RPMI7951 (cell line): ENCODE measurements around the gene MYRFL. TPM values are rescaled to one million over a fixed set of nuclear protein-coding genes. Genes with fewer than 3 reads are reported as not detected.
"Not testable (repeated sequence)": the region's sequence is repeated elsewhere in the genome, so short reads cannot be mapped to it uniquely, and the experiment has no call there.

Experiments used
- DNase-seq: peaks from one replicate; pipeline ENCODE4 v3.0.0-alpha.2; 2012; ENCODE audit warnings: low read depth
- total RNA-seq: library from RNA; depleted of rRNA; stranded (reverse); fragments of >200 nt; shearing (Covaris generic); gene quantifications from 2 replicates; pipeline ENCODE4 v1.2.3, GENCODE V29; 2014; rRNA removed

Gene MYRFL
- not detected in 2 replicates for total RNA-seq

- no peak for DNase-seq
Observed at GRCh38 chr12:69824966-69825560, at the start of gene MYRFL. Gene MYRFL, plus strand, starts transcription at chr12:69825227. Its CDS starts 291 bp downstream, at chr12:69825518.

DNA sequence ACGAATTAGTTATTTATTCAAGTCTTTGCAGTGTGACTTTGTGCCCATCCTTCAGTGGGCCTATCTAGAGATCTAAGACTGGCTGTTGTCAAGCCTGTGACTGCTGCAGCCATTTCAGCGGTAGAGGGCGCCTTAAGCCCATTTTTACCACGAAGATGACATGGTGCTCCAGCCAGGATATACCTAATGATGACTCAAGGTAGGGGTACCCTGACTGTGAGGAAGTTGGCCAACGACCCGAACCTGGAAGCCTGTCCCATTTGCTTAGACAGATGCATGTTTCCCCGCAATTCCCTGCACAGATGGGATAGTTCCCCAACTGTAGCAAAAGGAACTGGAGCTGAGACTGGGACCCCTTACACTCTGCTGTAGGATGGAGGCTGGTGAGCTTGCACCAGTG is 45.1 kb upstream of the MYRFL start:
- peak; percentile 63 for DNase-seq

- no peak for DNase-seq
Observed at GRCh38 chr12:69783365-69783764, 41.7 kb upstream of the MYRFL start.

GRCh38 chr12:69789351-69789750 is 35.7 kb upstream of the MYRFL start:
- DNase-seq, result no peak

- DNase-seq, result no peak
Observed at GRCh38 chr12:69792533-69792932, 32.5 kb upstream of the MYRFL start.

- not testable (repeated sequence) for DNase-seq
Observed at GRCh38 chr12:69807101-69807897, 17.7 kb upstream of the MYRFL start.

DNA sequence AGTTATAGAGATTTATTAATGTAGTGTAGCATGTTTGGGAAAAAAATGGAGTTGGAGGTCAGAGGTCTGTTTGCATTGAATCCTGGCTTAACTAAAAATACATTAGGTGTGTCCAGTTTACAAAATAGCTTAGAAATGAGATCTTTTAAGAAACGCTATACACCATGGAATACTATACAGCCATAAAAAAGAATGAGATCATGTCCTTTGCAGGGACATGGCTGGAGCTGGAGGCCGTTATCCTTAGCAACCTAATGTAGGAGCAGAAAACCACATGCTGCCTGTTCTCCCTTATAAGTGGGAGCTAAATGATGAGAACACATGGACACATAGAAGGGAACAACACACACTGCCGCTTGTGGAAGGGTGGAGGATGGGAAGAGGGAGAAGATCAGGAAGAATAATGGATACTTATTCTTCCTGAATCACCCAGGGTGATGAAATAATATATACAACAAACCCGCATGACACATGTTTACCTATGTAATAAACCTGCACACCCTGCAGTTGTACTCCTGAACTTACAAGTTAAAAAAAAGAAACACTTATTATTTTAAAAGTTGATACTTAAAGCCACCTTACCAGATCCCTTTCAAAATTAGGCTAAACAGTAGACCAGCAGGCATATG is 14.0 kb upstream of the MYRFL start:
- DNase-seq, result no peak

DNA sequence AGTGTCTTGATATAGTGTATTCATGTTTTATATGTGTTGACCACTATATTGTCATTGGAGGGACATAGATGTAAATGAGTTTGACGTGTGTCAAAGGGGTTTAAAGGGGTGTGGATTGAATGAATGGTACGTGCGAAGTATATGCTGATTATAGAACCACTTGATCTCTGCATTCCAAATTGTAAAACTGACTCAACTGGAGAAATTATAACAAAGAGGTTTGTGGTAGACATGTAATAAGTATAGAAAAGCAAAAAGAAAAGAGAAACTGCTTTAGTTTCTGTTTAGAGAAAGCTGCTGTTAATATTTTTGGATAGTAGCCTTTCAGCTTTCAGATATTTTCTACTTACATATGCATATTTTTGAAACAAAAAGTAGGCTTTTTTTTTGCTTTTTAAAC is 8.9 kb upstream of the MYRFL start:
- no peak for DNase-seq

DNA sequence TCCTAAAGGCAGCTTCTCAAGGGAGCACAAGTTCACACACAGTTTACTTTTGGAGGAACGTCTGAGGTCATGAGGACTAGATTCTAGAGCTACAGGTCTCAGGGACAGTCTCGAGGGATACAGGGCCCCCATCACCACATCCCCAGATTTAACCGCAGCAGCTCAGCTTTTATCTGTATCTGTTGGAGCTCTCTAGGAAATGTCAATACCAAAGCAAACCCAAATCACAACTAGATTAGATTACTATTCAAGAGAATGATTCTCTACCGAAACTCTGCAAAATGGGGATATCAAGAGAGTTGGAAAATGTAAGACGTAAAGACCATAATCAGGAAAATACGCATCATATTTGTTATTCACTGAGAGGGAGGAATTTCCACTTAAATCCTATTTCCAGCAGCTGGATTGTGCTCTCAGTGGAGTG is 4.0 kb upstream of the MYRFL start:
- DNase-seq, result no peak

DNA sequence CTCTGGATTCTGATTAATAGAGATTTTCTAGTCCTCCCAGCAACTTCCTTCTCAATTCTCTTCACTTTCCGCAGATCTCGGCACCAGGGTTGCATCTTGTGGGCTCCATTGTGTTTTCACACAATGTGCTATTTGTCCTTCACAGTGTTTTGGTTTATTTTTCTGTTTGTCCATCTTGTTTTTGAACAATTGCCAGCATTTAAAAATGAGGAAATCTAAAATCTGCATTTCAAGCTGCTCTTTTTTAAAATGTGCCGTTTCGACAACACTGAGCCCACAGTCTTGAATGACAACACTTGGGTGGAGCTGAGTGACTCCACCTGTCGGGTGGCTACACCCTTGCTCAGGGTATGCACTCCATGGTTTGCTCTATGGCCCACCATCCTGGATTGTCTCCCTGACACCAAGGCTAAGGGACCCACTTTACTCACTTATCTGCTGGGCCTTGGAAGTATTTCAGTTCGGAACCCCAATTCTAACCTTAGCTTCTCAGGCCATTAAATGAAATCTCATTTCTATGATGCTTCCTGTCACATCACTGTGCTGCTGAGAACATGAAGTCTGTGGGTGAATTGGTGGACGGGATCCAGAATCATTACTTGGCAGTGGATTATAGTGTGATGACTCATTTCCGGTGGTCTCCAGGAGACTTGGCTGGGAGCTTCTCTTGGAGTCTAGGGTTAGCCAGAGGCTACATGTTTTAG is 3.4 kb upstream of the MYRFL start:
- DNase-seq, result peak; percentile 78

GRCh38 chr12:69822201-69822860 is 2.7 kb upstream of the MYRFL start:
- no peak for DNase-seq

DNA sequence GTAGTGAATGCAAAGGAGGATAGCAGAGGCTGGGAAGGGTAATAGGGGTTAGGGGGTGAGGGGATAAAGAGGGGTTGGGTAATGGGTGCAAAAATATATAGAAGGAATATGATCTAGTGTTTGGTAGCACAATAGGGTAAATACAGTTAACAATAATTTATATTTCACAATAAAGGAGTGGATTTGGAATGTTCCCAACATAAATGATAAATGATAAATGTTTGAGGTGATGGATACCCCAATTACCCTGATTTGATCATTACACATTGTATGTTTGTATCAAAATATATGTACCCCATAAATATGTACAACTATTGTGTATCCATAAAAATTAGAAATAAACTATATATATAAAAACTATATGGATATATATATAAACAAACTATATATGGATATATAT is 999 bp upstream of the MYRFL start:
- no peak for DNase-seq

- DNase-seq, result no peak
Observed at GRCh38 chr12:69828897-69829296, 3.9 kb downstream of the MYRFL start.

DNA sequence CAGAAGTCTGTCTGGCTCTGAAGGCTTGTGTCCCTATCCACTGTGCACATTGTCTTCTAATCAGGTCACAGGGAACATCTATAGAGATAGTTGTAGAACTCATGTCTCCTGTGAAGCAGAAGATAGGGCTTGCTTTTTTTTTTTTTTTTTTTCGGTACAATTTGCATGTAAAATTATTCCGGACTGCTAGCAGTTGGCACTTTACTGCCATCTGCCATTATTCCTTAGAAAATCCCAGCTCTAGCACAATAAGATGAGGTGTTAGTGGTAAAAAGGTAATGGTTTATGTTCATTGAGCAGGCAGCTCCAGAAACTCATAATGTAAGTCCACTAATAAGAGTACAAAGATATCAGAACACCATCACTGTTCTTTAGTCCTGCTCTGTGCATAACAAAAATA is 8.7 kb downstream of the MYRFL start:
- no peak for DNase-seq

DNA sequence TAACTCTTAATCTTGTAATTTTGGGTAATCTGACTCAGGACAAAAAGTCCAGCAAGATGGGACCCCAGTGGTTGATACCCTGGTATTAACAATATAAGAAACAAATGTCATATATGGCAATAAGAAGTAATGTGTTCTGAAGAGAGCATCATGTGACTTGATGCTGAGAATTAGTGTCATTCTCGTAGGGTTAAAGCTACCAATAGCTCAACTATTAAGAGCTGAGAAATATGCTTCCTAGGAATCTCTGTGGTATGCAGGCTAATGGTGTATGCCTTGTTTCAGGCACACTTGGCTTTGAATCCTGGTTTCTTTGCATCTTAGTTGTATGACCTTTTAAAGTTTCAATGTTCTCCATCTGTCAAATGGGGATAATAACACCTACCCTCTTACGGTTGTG is 9.1 kb downstream of the MYRFL start:
- no peak for DNase-seq

GRCh38 chr12:69834576-69834975 is 9.5 kb downstream of the MYRFL start:
- no peak for DNase-seq

DNA sequence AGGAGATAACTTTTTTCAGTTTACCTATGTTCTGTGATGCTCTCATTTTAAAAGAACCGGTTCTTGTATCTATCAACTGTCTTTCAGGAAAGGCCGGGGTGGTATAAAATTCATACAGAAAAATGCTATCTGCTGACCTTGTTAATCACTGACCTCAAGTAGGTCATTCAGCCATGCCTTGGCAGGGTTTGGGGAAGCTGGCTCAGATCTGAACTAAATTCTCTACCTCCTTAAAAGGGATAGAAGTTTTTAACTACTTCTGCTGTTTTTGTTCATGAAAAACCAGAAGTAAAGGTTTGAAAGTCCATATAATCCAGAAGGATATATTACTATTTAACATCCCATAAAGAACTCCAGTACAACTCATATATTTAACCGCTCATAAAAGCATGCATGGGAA is 10.1 kb downstream of the MYRFL start:
- no peak for DNase-seq

DNA sequence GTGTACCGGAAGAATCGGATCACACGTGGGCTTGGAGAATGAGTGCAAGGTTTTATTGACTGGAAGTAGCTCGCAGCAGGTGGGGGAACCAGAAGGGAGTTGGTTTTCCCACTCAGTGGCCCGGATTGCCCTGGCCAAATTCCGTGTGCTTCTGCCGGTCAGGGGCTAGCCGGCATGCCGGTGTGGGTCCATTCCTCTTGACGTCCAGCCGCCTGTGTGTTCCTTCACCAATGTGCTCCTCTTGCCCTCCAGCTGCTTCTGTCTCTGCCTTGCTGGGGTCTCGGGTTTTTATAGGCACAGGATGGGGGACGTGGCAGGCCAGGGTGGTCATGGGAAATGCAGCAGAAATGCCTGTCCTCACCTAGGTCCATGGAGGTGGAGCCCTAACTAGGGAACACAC is 11.0 kb downstream of the MYRFL start:
- DNase-seq, result no peak

GRCh38 chr12:69837191-69837590 is 12.2 kb downstream of the MYRFL start:
- DNase-seq, result no peak

- no peak for DNase-seq
Observed at GRCh38 chr12:69837657-69838415, 12.8 kb downstream of the MYRFL start.

- no peak for DNase-seq
Observed at GRCh38 chr12:69840727-69841126, 15.7 kb downstream of the MYRFL start.
